Raji (cell line): Measurements from ENCODE around the gene CRABP1.

Source experiments
- POLR2A ChIP-seq: IDR thresholded peaks from 2 replicates; pipeline ENCODE4 v1.6.1; 2011; ENCODE audit warnings: low read depth, low read length, control low read depth; ENCODE audit not compliant: insufficient read depth

CRABP1 gene

GRCh38 chr15:78372880-78373279, 32.7 kb downstream of the CRABP1 start:
- TF ChIP-seq POLR2A = no peak

GRCh38 chr15:78374436-78375393, 34.6 kb downstream of the CRABP1 start:
- TF ChIP-seq POLR2A = no peak

GRCh38 chr15:78382114-78382880, 42.1 kb downstream of the CRABP1 start:
- no peak for TF ChIP-seq POLR2A

- TF ChIP-seq POLR2A = no peak
Observed at GRCh38 chr15:78384651-78385050, 44.5 kb downstream of the CRABP1 start.

GRCh38 chr15:78387246-78388037, 47.3 kb downstream of the CRABP1 start:
- no peak for TF ChIP-seq POLR2A

- TF ChIP-seq POLR2A = no peak
Observed at GRCh38 chr15:78388865-78389264, 48.7 kb downstream of the CRABP1 start.

- no peak for TF ChIP-seq POLR2A
Observed at GRCh38 chr15:78389322-78389721, 49.2 kb downstream of the CRABP1 start.

- no peak for TF ChIP-seq POLR2A
Observed at GRCh38 chr15:78389738-78390137, 49.6 kb downstream of the CRABP1 start.

GRCh38 chr15:78390242-78390641, 50.1 kb downstream of the CRABP1 start:
- TF ChIP-seq POLR2A = no peak

GRCh38 chr15:78390826-78391225, 50.7 kb downstream of the CRABP1 start:
- TF ChIP-seq POLR2A = no peak

GRCh38 chr15:78391781-78392180, 51.6 kb downstream of the CRABP1 start:
- no peak for TF ChIP-seq POLR2A

- TF ChIP-seq POLR2A = no peak
Observed at GRCh38 chr15:78392430-78392829, 52.3 kb downstream of the CRABP1 start.

GRCh38 chr15:78393137-78393536, 53.0 kb downstream of the CRABP1 start:
- no peak for TF ChIP-seq POLR2A

GRCh38 chr15:78394026-78394425, 53.9 kb downstream of the CRABP1 start:
- no peak for TF ChIP-seq POLR2A

GRCh38 chr15:78394981-78395616, 54.9 kb downstream of the CRABP1 start:
- no peak for TF ChIP-seq POLR2A
